PFSK-1 (cell line): Measurements from ENCODE around the gene CLEC2L.

Experiments used
- FOXP2 ChIP-seq: optimal IDR thresholded peaks from 2 replicates; pipeline ENCODE3; 2011; ENCODE audit warnings: borderline replicate concordance, control low read depth, inconsistent platforms; ENCODE audit not compliant: insufficient read depth; ENCODE audit errors: extremely low read length, extremely low read depth
- POLR2AphosphoS5 ChIP-seq: IDR thresholded peaks from 2 replicates; pipeline ENCODE4 v1.6.1; 2012; ENCODE audit warnings: low read depth, mild to moderate bottlenecking, control low read depth, low read length, moderate library complexity
- SIN3A ChIP-seq: IDR thresholded peaks from 2 replicates; pipeline ENCODE4 v1.6.1; 2012; ENCODE audit warnings: mild to moderate bottlenecking, low read length, moderate library complexity, borderline replicate concordance; ENCODE audit not compliant: insufficient read depth
- TAF1 ChIP-seq: IDR thresholded peaks from 2 replicates; pipeline ENCODE4 v1.6.1; 2012; ENCODE audit warnings: low read length, control low read depth, borderline replicate concordance; ENCODE audit not compliant: insufficient read depth
- TF ChIP-seq, protein P1 (sequence below), 2 experiments: IDR thresholded peaks; 2 replicates each; pipeline versions ENCODE4 v1.6.1 to v1.8.0; 2011 to 2012; ENCODE audit warnings: low read depth in 2 of 2, low read length in 2 of 2, control low read depth in 1 of 2, inconsistent platforms in 1 of 2, mild to moderate bottlenecking in 1 of 2, moderate library complexity in 1 of 2; ENCODE audit not compliant: insufficient read depth in 1 of 2

The CLEC2L gene

DNA sequence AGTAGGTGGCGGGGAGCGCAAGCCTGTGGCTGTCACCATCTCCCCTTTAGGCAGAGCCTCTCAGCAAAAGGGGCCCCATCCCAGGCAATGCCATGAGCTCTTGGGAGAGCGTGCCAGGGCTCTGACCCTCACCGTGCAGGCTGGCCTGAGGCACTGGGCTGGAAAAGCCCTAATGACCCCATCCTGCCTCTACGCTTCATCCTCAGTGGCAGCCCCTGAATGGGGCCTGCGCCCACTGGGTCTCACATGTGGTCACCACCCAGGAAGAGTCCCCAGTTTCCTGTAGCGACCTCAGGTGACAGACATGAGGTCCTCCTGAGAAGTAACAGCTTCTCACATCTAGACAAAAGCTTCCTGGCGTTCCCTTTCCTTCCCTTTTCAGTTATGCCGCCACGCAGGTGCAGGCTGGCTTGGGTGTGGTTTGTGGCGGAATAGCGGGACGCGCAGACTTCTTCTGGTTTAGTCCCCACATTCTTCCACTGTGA is 59.2 kb downstream of the CLEC2L start:
- TF ChIP-seq FOXP2: no peak
- TF ChIP-seq, protein P1, sequence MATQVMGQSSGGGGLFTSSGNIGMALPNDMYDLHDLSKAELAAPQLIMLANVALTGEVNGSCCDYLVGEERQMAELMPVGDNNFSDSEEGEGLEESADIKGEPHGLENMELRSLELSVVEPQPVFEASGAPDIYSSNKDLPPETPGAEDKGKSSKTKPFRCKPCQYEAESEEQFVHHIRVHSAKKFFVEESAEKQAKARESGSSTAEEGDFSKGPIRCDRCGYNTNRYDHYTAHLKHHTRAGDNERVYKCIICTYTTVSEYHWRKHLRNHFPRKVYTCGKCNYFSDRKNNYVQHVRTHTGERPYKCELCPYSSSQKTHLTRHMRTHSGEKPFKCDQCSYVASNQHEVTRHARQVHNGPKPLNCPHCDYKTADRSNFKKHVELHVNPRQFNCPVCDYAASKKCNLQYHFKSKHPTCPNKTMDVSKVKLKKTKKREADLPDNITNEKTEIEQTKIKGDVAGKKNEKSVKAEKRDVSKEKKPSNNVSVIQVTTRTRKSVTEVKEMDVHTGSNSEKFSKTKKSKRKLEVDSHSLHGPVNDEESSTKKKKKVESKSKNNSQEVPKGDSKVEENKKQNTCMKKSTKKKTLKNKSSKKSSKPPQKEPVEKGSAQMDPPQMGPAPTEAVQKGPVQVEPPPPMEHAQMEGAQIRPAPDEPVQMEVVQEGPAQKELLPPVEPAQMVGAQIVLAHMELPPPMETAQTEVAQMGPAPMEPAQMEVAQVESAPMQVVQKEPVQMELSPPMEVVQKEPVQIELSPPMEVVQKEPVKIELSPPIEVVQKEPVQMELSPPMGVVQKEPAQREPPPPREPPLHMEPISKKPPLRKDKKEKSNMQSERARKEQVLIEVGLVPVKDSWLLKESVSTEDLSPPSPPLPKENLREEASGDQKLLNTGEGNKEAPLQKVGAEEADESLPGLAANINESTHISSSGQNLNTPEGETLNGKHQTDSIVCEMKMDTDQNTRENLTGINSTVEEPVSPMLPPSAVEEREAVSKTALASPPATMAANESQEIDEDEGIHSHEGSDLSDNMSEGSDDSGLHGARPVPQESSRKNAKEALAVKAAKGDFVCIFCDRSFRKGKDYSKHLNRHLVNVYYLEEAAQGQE (IDR thresholded peaks at IDR 0.05; ENCODE audit: insufficient read depth in 1 of 2, low read depth in 2 of 2, low read length in 2 of 2): no peak
- TF ChIP-seq TAF1: no peak
- TF ChIP-seq SIN3A: no peak
- TF ChIP-seq POLR2AphosphoS5: no peak

DNA sequence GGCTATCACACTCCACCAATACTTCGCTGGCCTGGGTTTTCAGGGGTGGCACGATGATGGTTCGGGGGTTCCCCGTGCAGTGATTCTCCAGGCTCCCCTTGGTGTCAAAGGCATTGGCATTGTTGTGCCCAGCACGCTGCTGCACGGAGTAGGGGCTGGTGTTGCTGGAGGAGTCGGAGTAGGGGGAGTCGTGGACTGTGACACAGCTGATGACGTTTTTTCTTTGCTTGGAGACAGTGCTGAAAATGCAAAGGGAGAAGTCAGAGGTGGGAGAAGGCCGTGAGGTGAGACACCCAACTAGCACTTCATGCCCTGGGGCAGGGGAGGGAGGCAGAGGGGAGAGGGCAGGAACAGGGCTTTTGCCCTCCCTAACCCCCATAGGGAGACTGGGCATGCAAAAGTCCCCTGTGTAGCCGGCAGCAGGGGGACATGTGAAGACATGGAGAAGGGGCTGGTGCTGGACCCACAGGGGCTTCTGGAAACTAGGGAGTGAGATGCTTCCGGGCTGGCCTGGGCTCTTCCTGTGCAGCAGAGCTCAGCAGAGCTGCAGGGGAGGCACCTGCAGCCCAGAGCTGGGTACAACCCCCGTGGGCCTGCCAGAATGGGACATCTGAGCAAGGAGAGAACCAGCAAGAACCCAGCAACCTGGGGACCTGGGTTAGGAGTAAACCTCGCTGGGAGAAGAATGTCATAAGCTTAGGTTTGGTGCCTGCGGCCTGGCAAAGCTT is 60.5 kb downstream of the CLEC2L start:
- no peak for TF ChIP-seq FOXP2
- TF ChIP-seq SIN3A: no peak
- TF ChIP-seq, protein P1 (IDR thresholded peaks at IDR 0.05; ENCODE audit: insufficient read depth in 1 of 2, low read depth in 2 of 2, low read length in 2 of 2): no peak
- TF ChIP-seq TAF1: no peak
- no peak for TF ChIP-seq POLR2AphosphoS5

DNA sequence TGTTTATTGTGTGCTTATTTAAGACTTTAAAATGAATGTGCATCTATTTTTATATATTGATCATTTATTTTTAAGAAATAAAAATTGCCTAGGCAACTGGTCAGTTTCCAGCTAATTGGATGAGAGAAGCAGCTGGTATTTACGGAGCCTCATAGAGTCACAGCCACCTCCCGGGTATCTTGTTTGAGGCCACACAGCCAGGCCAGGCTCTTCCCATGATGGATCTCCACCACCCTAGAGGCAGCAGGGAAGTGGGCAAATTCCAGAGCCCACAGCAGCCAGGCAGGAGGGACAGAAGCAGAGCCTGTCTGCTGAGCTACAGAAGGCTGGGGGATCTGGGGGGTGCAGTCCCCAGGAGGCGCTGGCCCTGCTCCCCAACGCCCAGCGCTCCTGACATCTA is 61.6 kb downstream of the CLEC2L start:
- TF ChIP-seq POLR2AphosphoS5 (no peak), TAF1 (no peak), FOXP2 (no peak), SIN3A (no peak)
- TF ChIP-seq, protein P1 (IDR thresholded peaks at IDR 0.05; ENCODE audit: insufficient read depth in 1 of 2, low read depth in 2 of 2, low read length in 2 of 2): no peak

DNA sequence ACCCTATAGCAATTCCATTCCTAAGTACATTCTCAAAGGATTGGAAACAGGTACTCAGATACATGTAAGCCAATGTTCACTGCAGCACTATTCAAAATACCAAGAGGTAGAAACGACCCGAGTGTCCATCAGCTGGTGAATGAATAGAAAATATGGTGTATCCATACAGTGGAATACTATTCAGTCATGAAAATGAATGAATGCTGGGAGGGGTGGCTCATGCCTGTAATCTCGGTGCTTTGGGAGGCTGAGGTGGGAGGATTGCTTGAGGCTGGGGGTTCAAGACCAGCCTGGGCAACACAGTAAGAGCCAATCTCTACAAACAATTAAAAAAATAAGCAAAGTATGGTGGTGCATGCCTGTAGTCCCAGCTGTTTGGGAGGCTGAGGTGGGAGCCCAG is 62.8 kb downstream of the CLEC2L start:
- TF ChIP-seq SIN3A (no peak), FOXP2 (no peak), POLR2AphosphoS5 (no peak), TAF1 (no peak)
- TF ChIP-seq, protein P1 (IDR thresholded peaks at IDR 0.05; ENCODE audit: insufficient read depth in 1 of 2, low read depth in 2 of 2, low read length in 2 of 2): no peak
